ENCODE measurements around the gene IL1RAPL2. TPM values are rescaled to one million over a fixed set of nuclear protein-coding genes. Genes with fewer than 3 reads are reported as not detected.
A peak's percentile ranks its signal among the peaks of the same experiment; 100 is the strongest.

Gene IL1RAPL2
- total RNA-seq, 4 donors from 2014 or later = not detected

DNA sequence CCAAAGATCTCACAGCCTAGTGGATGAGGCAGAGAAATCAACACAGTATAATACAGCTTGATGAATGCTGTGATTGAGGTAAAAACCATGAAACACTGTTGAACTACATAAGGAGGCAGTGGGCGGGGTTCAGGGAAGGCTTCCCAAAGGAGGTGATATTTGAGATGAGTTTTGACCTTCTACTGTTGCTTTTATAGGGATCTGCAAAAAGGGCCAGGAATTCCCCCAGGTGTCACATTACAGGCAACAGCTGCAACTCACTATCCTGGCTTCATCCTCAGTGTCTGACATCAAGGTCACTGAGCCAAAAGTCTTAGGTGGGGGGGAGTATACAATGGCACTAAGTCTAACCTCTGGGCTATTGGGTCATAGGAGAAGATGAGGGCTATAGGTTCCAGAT is 1070.7 kb downstream of the IL1RAPL2 start:
- TF ChIP-seq, protein P1, sequence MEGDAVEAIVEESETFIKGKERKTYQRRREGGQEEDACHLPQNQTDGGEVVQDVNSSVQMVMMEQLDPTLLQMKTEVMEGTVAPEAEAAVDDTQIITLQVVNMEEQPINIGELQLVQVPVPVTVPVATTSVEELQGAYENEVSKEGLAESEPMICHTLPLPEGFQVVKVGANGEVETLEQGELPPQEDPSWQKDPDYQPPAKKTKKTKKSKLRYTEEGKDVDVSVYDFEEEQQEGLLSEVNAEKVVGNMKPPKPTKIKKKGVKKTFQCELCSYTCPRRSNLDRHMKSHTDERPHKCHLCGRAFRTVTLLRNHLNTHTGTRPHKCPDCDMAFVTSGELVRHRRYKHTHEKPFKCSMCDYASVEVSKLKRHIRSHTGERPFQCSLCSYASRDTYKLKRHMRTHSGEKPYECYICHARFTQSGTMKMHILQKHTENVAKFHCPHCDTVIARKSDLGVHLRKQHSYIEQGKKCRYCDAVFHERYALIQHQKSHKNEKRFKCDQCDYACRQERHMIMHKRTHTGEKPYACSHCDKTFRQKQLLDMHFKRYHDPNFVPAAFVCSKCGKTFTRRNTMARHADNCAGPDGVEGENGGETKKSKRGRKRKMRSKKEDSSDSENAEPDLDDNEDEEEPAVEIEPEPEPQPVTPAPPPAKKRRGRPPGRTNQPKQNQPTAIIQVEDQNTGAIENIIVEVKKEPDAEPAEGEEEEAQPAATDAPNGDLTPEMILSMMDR (IDR thresholded peaks at IDR 0.05 in 4 of 5, conservative IDR thresholded peaks at IDR 0.05 in 1 of 5) = no peak
- no peak for TF ChIP-seq POLR2A (IDR thresholded peaks at IDR 0.05)
- H3K27ac ChIP-seq = peak overlapping the region in 1 of 4 donors; percentile 22
- peak; percentile 5 to 56 for DNase-seq
- intact Hi-C loops (cut with DNase I; ENCODE audit: low total_unique reads) = loop anchor here (10.0 kb wide), 1 partner anchor 58 kb away; no protein-coding TSS in a partner anchor
- peak; percentile 78 to 98 for ATAC-seq
- peaks cover 0 to 3% (median 0%) of the 10 kb centered on the region in 3 donors for H3K27me3 ChIP-seq
- in situ Hi-C loops (cut with MboI; ENCODE audit: low sequenced_read_pairs in 4 of 4) = no loop called here
- H3K4me1 ChIP-seq = peaks cover 6 to 32% of the 10 kb centered on the region in 2 donors
- H3K9me3 ChIP-seq = no peaks in the 10 kb centered on the region
- no peak overlapping the region for H3K4me3 ChIP-seq
- no peaks in the 10 kb centered on the region for H3K36me3 ChIP-seq

DNA sequence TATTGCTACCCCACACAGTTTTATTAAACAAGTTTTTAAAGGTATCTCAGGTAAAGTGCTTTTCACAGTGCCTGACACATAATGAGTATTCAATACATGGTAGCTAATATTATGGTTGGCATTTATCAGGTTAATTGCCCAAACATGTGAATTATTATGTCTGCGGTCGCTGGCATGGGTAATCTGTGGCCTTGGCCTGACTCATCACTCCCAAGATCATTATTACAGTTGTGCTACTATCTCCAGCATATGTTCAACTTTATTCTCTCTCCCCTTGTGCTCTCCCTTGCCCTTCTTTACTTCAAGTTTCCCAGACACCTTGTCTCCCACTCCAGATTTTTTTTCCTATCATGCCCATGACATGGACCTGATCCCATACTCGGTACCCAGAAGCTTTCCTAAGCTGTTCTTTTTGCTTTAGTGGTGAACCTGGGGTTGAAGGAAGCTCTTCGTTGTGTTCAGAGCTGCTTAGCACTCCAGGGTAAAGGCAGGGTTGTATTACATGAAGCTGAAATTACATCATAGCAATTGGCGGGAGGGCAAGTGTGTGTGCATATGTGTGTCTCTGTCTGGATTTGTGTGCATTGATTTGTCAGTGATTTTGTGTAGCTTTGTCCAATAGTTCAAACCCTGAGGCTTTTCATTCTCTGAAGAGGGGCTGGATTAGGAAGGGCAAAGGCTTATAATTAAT is 1079.8 kb downstream of the IL1RAPL2 start:
- intact Hi-C loops (cut with DNase I; ENCODE audit: low total_unique reads) = no loop called here
- no peak for TF ChIP-seq POLR2A (IDR thresholded peaks at IDR 0.05)
- TF ChIP-seq, protein P1 (IDR thresholded peaks at IDR 0.05 in 4 of 5, conservative IDR thresholded peaks at IDR 0.05 in 1 of 5) = no peak
- H3K27ac ChIP-seq = peak overlapping the region in 3 of 4 donors; percentile 15 to 71 (median 39)

DNA sequence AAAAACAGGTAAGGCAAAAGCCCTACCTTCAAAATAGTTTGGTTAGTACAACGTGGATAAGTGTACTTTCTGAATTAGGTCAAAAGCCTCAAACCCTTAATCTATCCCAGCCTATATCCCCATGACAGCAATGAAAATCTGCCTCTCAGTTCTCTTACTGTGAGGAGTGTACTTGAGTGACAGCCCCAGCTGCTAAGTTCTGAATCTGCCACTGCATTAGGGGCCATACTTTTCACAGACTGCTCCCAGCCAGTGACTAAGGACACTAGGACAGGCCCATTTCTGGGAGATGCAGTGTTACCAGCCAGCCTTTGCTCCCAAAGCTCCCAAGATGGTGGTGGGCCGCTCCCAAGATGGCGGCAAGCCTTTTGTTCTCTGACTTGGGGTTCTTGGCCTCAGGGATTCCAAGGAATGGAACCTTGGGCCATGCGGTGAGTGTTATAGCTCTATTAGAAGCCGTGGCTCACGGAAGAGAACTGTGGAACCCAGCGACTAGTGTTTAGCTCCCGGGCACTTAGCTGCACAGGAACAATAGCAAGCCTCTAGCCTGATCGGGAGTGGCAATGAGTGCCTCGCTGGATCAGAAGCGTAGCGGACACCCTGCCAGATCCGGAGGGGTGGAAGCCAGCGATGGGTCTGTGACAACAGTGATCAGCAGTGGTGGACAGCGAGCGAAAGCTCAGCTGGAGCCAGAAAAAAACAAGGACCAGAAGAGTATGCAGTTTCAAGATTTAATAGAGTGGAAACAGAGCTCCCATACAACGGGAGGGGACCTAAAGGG is 1080.8 kb downstream of the IL1RAPL2 start:
- no peaks in the 10 kb centered on the region for H3K36me3 ChIP-seq
- DNase-seq = peak in 1 of 2 donors; percentile 13
- no peaks in the 10 kb centered on the region for H3K9me3 ChIP-seq
- in situ Hi-C loops (cut with MboI; ENCODE audit: low sequenced_read_pairs in 4 of 4) (no loop called here), intact Hi-C loops (cut with DNase I; ENCODE audit: low total_unique reads) (no loop called here)
- H3K4me3 ChIP-seq = no peak overlapping the region
- peak overlapping the region in 1 of 4 donors; percentile 71 for H3K27ac ChIP-seq
- peaks cover 4 to 12% of the 10 kb centered on the region in 2 donors for H3K4me1 ChIP-seq
- TF ChIP-seq, protein P1 (IDR thresholded peaks at IDR 0.05 in 4 of 5, conservative IDR thresholded peaks at IDR 0.05 in 1 of 5) = no peak
- TF ChIP-seq POLR2A (IDR thresholded peaks at IDR 0.05) = no peak
- H3K27me3 ChIP-seq = no peaks in the 10 kb centered on the region
- peak in 1 of 2 donors; percentile 79 for ATAC-seq

More for the DNA sequence above, 1079.8 kb downstream of the IL1RAPL2 start:
- Histone ChIP-seq H3K36me3 (no peaks in the 10 kb centered on the region), H3K4me1 (peaks cover 4 to 12% of the 10 kb centered on the region in 2 donors), H3K27me3 (no peaks in the 10 kb centered on the region), H3K4me3 (no peak overlapping the region), H3K9me3 (no peaks in the 10 kb centered on the region)
- in situ Hi-C loops (cut with MboI; ENCODE audit: low sequenced_read_pairs in 4 of 4) = no loop called here
- DNase-seq (peak in 1 of 2 donors; percentile 12), ATAC-seq (peak in 1 of 2 donors; percentile 94)

DNA sequence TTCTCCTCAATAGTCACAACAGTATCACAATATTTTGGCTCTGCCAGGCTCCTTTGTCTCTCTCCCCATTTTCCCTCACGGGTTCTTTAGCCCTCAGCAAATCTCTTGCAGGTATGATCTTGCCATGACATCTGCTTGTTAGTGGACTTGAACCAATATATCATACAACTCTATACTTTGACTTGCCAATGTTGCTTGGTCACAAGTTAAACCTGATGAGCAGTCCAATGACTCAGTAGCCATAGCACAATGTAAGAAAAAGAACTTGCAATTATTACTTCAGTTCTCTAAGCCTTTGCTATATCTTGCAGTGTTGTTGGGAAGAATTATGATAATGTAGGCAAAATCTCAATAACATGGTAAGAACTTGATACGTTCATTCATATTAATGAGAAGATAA is 1081.8 kb downstream of the IL1RAPL2 start:
- Histone ChIP-seq H3K4me1 (peaks cover 4 to 12% of the 10 kb centered on the region in 2 donors), H3K4me3 (no peak overlapping the region), H3K9me3 (no peaks in the 10 kb centered on the region), H3K27me3 (no peaks in the 10 kb centered on the region), H3K36me3 (no peaks in the 10 kb centered on the region), H3K27ac (no peak overlapping the region)
- ATAC-seq (no peak), DNase-seq (no peak)
- TF ChIP-seq POLR2A (IDR thresholded peaks at IDR 0.05) = no peak
- TF ChIP-seq, protein P1 (IDR thresholded peaks at IDR 0.05 in 4 of 5, conservative IDR thresholded peaks at IDR 0.05 in 1 of 5) = no peak
- intact Hi-C loops (cut with DNase I; ENCODE audit: low total_unique reads) = no loop called here
- in situ Hi-C loops (cut with MboI; ENCODE audit: low sequenced_read_pairs in 4 of 4) = no loop called here
